Testis (tissue), 3 donors: Measurements from ENCODE around the gene AFF1. TPM values are rescaled to one million over a fixed set of nuclear protein-coding genes. Genes with fewer than 3 reads are reported as not detected.

Source experiments
- DNase-seq: peaks from one replicate; pipeline ENCODE4 v3.0.0-alpha.2; 2019
- H3K27ac ChIP-seq, 2 donors: fragments of 200-600 bp; sonication (generic); one replicate each; pipeline ENCODE4 v1.5.1; 2019
- H3K27me3 ChIP-seq: fragments of 200-600 bp; sonication (generic); one replicate; pipeline ENCODE4 v1.5.1; 2019
- H3K36me3 ChIP-seq: fragments of 200-600 bp; sonication (generic); one replicate; pipeline ENCODE4 v1.5.1; 2017; ENCODE audit warnings: low read depth; ENCODE audit errors: missing control alignments
- H3K4me1 ChIP-seq: fragments of 200-600 bp; sonication (generic); one replicate; pipeline ENCODE4 v1.5.1; 2019
- H3K4me3 ChIP-seq, 2 donors: fragments of 200-600 bp; sonication (generic); one replicate each; pipeline ENCODE4 v1.5.1; 2017 to 2019
- H3K9me3 ChIP-seq: fragments of 200-600 bp; sonication (generic); one replicate; pipeline ENCODE4 v1.5.1; 2017
- CTCF ChIP-seq, 3 experiments: fragments of 450-650 bp in 2 of 3; fragments of 200-600 bp in 1 of 3; sonication (generic) in 1 of 3; IDR thresholded peaks; one replicate each; pipeline ENCODE4 v1.5.1; 2016 to 2019; ENCODE audit warnings: antibody characterized with exemption in 3 of 3, mild to moderate bottlenecking in 2 of 3, moderate library complexity in 1 of 3
- POLR2A ChIP-seq: fragments of 450-650 bp; IDR thresholded peaks from one replicate; pipeline ENCODE4 v1.6.1; 2017; ENCODE audit warnings: antibody characterized with exemption, mild to moderate bottlenecking, moderate library complexity
- WGBS, 2 donors: methylation state at CpG; one replicate each; pipeline ENCODE4 v1.1.5; 2018; 5-methylcytosine and 5-hydroxymethylcytosine counted together
- intact Hi-C: fragments of 100-400 bp; cut with DNase I; formaldehyde crosslinking; loops from one replicate; pipeline ENCODE4 v1.15.1; 2023; ENCODE audit warnings: low total_unique reads
- polyA plus RNA-seq: library from polyadenylated mRNA; stranded (reverse); fragments of 350-450 nt; fragmentation: Illumina TruSeq; extraction: RNeasy Lipid Tissue Mini Kit (QIAGEN cat#74804); gene quantifications from one replicate; pipeline ENCODE4 v1.2.3, GENCODE V29; 2014; ENCODE audit warnings: low read depth, low replicate concordance; ENCODE audit not compliant: insufficient read depth
- total RNA-seq, 2 donors: library from RNA; depleted of rRNA; stranded (reverse); fragments of >200 nt; gene quantifications; one replicate each; pipeline ENCODE4 v1.2.3, GENCODE V29; 2016

Gene AFF1
- total and polyA plus RNA-seq, 3 donors from 2014 or later: 15.8 to 56.8 (median 53.6) TPM

GRCh38 chr4:86974551-86974994 lies 39.8 kb downstream of the AFF1 start:
- DNase-seq: no peak
- intact Hi-C loops: no loop called here
- H3K27ac ChIP-seq: no peak overlapping the region
- no peak for TF ChIP-seq POLR2A
- no peak for TF ChIP-seq CTCF (IDR thresholded peaks at IDR 0.05)
- H3K4me1 ChIP-seq: no peaks in the 10 kb centered on the region
- H3K27me3 ChIP-seq: no peaks in the 10 kb centered on the region
- whole genome bisulfite sequencing, 2 donors: 72 to 81% methylated on average over 8 of the region's 8 CpGs
- H3K9me3 ChIP-seq: no peaks in the 10 kb centered on the region
- no peak overlapping the region for H3K4me3 ChIP-seq
- no peaks in the 10 kb centered on the region for H3K36me3 ChIP-seq

- intact Hi-C loops: no loop called here
- H3K27me3 ChIP-seq: no peaks in the 10 kb centered on the region
- no peak for DNase-seq
- no peaks in the 10 kb centered on the region for H3K9me3 ChIP-seq
- H3K4me3 ChIP-seq: no peak overlapping the region
- TF ChIP-seq POLR2A: no peak
- TF ChIP-seq CTCF (IDR thresholded peaks at IDR 0.05): no peak
- no peaks in the 10 kb centered on the region for H3K36me3 ChIP-seq
- no peak overlapping the region for H3K27ac ChIP-seq
- no peaks in the 10 kb centered on the region for H3K4me1 ChIP-seq
- WGBS, 2 donors: 93 to 96% methylated on average over 2 of the region's 2 CpGs
These were observed 41.1 kb downstream of the AFF1 start for GRCh38 chr4:86975927-86976326.

GRCh38 chr4:86976801-86977485 lies 42.1 kb downstream of the AFF1 start:
- WGBS, 2 donors: 82 to 94% methylated on average over 4 of the region's 4 CpGs
- no peak overlapping the region for H3K27ac ChIP-seq
- no peaks in the 10 kb centered on the region for H3K4me1 ChIP-seq
- H3K27me3 ChIP-seq: no peaks in the 10 kb centered on the region
- TF ChIP-seq POLR2A (no peak), CTCF (IDR thresholded peaks at IDR 0.05) (no peak)
- no peak for DNase-seq
- intact Hi-C loops: no loop called here
- no peak overlapping the region for H3K4me3 ChIP-seq
- H3K9me3 ChIP-seq: no peaks in the 10 kb centered on the region
- no peaks in the 10 kb centered on the region for H3K36me3 ChIP-seq

- no peaks in the 10 kb centered on the region for H3K4me1 ChIP-seq
- no peaks in the 10 kb centered on the region for H3K9me3 ChIP-seq
- intact Hi-C loops: no loop called here
- TF ChIP-seq CTCF (IDR thresholded peaks at IDR 0.05) (no peak), POLR2A (no peak)
- no peaks in the 10 kb centered on the region for H3K36me3 ChIP-seq
- no peak overlapping the region for H3K27ac ChIP-seq
- H3K4me3 ChIP-seq: no peak overlapping the region
- no peaks in the 10 kb centered on the region for H3K27me3 ChIP-seq
- no peak for DNase-seq
- WGBS, 2 donors: 80 to 87% methylated on average over 5 of the region's 5 CpGs
These were observed 42.9 kb downstream of the AFF1 start for GRCh38 chr4:86977621-86978184.

GRCh38 chr4:86978709-86979108 lies 43.9 kb downstream of the AFF1 start:
- H3K27me3 ChIP-seq: no peaks in the 10 kb centered on the region
- 46% methylated on average over 2 of the region's 2 CpGs for WGBS, 2 donors
- TF ChIP-seq POLR2A (no peak), CTCF (IDR thresholded peaks at IDR 0.05) (no peak)
- H3K4me1 ChIP-seq: no peaks in the 10 kb centered on the region
- no peak overlapping the region for H3K4me3 ChIP-seq
- no peak for DNase-seq
- H3K27ac ChIP-seq: no peak overlapping the region
- intact Hi-C loops: no loop called here
- no peaks in the 10 kb centered on the region for H3K36me3 ChIP-seq
- H3K9me3 ChIP-seq: no peaks in the 10 kb centered on the region
